Mesenchymal stem cell (in vitro differentiated cells and primary cell): ENCODE results near the gene SLC39A12.

ENCODE experiments used
- DNase-seq: peaks from one replicate; pipeline ENCODE4 v3.0.0-alpha.2; 2013
- H2AFZ ChIP-seq: one replicate; pipeline ENCODE4 v1.6.1; 2013; ENCODE audit warnings: low read depth, mild to moderate bottlenecking, control low read depth, inconsistent platforms, low read length, moderate library complexity
- H2AK5ac ChIP-seq: 2 replicates; pipeline ENCODE4 v1.6.1; 2013; ENCODE audit warnings: low read length, moderate library complexity, mild to moderate bottlenecking, inconsistent platforms; ENCODE audit not compliant: severe bottlenecking
- H2BK120ac ChIP-seq: one replicate; pipeline ENCODE4 v1.6.1; 2013; ENCODE audit warnings: low read depth, mild to moderate bottlenecking, inconsistent platforms, low read length, moderate library complexity
- H2BK12ac ChIP-seq, 2 experiments: one replicate each; pipeline ENCODE4 v1.6.1; 2013; ENCODE audit warnings: inconsistent platforms in 2 of 2, low read length in 2 of 2, mild to moderate bottlenecking in 2 of 2, moderate library complexity in 2 of 2, control low read depth in 1 of 2
- H2BK15ac ChIP-seq: one replicate; pipeline ENCODE4 v1.6.1; 2013; ENCODE audit warnings: mild to moderate bottlenecking, low read depth, inconsistent platforms; ENCODE audit not compliant: poor library complexity, severe bottlenecking
- H2BK5ac ChIP-seq: 2 replicates; pipeline ENCODE4 v1.6.1; 2013; ENCODE audit warnings: low read depth, mild to moderate bottlenecking, low read length, control low read depth, inconsistent platforms; ENCODE audit not compliant: poor library complexity, severe bottlenecking
- H3K14ac ChIP-seq, 2 experiments: one replicate each; pipeline ENCODE4 v1.6.1; 2013; ENCODE audit warnings: inconsistent platforms in 2 of 2, low read length in 2 of 2, control low read depth in 1 of 2, mild to moderate bottlenecking in 1 of 2, moderate library complexity in 1 of 2
- H3K18ac ChIP-seq, 2 experiments: one replicate each; pipeline ENCODE4 v1.6.1; 2013; ENCODE audit warnings: inconsistent platforms in 2 of 2, low read length in 2 of 2, control low read depth in 1 of 2, low read depth in 1 of 2, mild to moderate bottlenecking in 1 of 2
- H3K23ac ChIP-seq, 2 experiments: one replicate each; pipeline ENCODE4 v1.6.1; 2013; ENCODE audit warnings: inconsistent platforms in 2 of 2, low read length in 2 of 2, mild to moderate bottlenecking in 2 of 2, moderate library complexity in 2 of 2, control low read depth in 1 of 2
- H3K27ac ChIP-seq: 2 replicates; pipeline ENCODE4 v1.5.1; 2013; ENCODE audit warnings: mild to moderate bottlenecking, moderate library complexity, low read length, control low read depth, inconsistent platforms; ENCODE audit not compliant: poor library complexity, severe bottlenecking
- H3K27me3 ChIP-seq, 2 experiments: 2 replicates each; pipeline versions ENCODE4 v1.6.1 to v1.7.0; 2013; ENCODE audit warnings: low read length in 2 of 2, mild to moderate bottlenecking in 2 of 2, moderate library complexity in 2 of 2, control low read depth in 1 of 2, inconsistent platforms in 1 of 2; ENCODE audit not compliant: control insufficient read depth in 1 of 2, insufficient read depth in 1 of 2
- H3K36me3 ChIP-seq, 2 experiments: 2 replicates each; pipeline versions ENCODE4 v1.6.1 to v1.7.0; 2013; ENCODE audit warnings: low read length in 2 of 2, control low read depth in 1 of 2, inconsistent platforms in 1 of 2, low read depth in 1 of 2, mild to moderate bottlenecking in 1 of 2; ENCODE audit not compliant: insufficient read depth in 2 of 2, control insufficient read depth in 1 of 2
- H3K4ac ChIP-seq, 2 experiments: one replicate each; pipeline ENCODE4 v1.6.1; 2013; ENCODE audit warnings: inconsistent platforms in 2 of 2, low read length in 2 of 2, mild to moderate bottlenecking in 2 of 2, moderate library complexity in 2 of 2, control low read depth in 1 of 2, low read depth in 1 of 2
- H3K4me1 ChIP-seq: 2 replicates; pipeline ENCODE4 v1.6.1; 2013; ENCODE audit warnings: low read depth, low read length, control low read depth; ENCODE audit not compliant: control insufficient read depth, insufficient read depth
- H3K4me2 ChIP-seq: 2 replicates; pipeline ENCODE4 v1.6.1; 2013; ENCODE audit warnings: low read length, mild to moderate bottlenecking, inconsistent platforms; ENCODE audit not compliant: poor library complexity, severe bottlenecking
- H3K4me3 ChIP-seq, 2 experiments: 2 replicates each; pipeline versions ENCODE4 v1.5.1 to v1.7.0; 2013; ENCODE audit warnings: low read length in 2 of 2, mild to moderate bottlenecking in 2 of 2, control low read depth in 1 of 2, low read depth in 1 of 2; ENCODE audit not compliant: insufficient read depth in 1 of 2
- H3K79me1 ChIP-seq: replicated peaks from 2 replicates; pipeline ENCODE4 v1.6.1; 2013; ENCODE audit warnings: mild to moderate bottlenecking, control low read depth, low read length, inconsistent platforms; ENCODE audit not compliant: poor library complexity, severe bottlenecking
- H3K9ac ChIP-seq: 2 replicates; pipeline ENCODE4 v1.7.0; 2013; ENCODE audit warnings: mild to moderate bottlenecking, low read length, moderate library complexity
- H3K9me3 ChIP-seq: 2 replicates; pipeline ENCODE4 v1.7.0; 2013; ENCODE audit warnings: mild to moderate bottlenecking, low read length; ENCODE audit not compliant: control insufficient read depth
- H4K8ac ChIP-seq: one replicate; pipeline ENCODE4 v1.6.1; 2013; ENCODE audit warnings: inconsistent platforms, mild to moderate bottlenecking, low read length, moderate library complexity
- H4K91ac ChIP-seq: one replicate; pipeline ENCODE4 v1.6.1; 2013; ENCODE audit warnings: mild to moderate bottlenecking, low read length, inconsistent platforms
- WGBS: methylation state at CpG from one replicate; pipeline ENCODE4 v1.1.7; 2013; ENCODE audit warnings: mixed read lengths; 5-methylcytosine and 5-hydroxymethylcytosine counted together

Gene SLC39A12

GRCh38 chr10:17989908-17990767, 38.4 kb downstream of the SLC39A12 start:
- Histone ChIP-seq H3K14ac (no peak overlapping the region), H3K79me1 (no peaks in the 10 kb centered on the region), H3K4me3 (no peak overlapping the region), H2BK120ac (no peak overlapping the region), H3K4me2 (no peak overlapping the region), H2BK15ac (no peak overlapping the region), H4K91ac (no peak overlapping the region), H3K4ac (no peak overlapping the region), H2AK5ac (no peak overlapping the region), H3K9ac (no peak overlapping the region), H2BK12ac (no peak overlapping the region), H3K4me1 (no peaks in the 10 kb centered on the region), H2AFZ (no peak overlapping the region), H4K8ac (no peak overlapping the region), H2BK5ac (no peak overlapping the region), H3K36me3 (no peaks in the 10 kb centered on the region), H3K18ac (no peak overlapping the region), H3K9me3 (no peaks in the 10 kb centered on the region), H3K27me3 (no peaks in the 10 kb centered on the region), H3K27ac (no peak overlapping the region), H3K23ac (no peak overlapping the region)
- DNase-seq = peak; percentile 79
- 92% methylated on average over 4 of the region's 6 CpGs for WGBS

- H2BK120ac ChIP-seq = no peak overlapping the region
- no peak overlapping the region for H4K91ac ChIP-seq
- no peak overlapping the region for H2AFZ ChIP-seq
- no peak overlapping the region for H3K14ac ChIP-seq
- H3K27me3 ChIP-seq = no peaks in the 10 kb centered on the region
- H3K79me1 ChIP-seq = no peaks in the 10 kb centered on the region
- no peaks in the 10 kb centered on the region for H3K36me3 ChIP-seq
- H3K18ac ChIP-seq = no peak overlapping the region
- no peak overlapping the region for H2BK12ac ChIP-seq
- H3K4me1 ChIP-seq = no peaks in the 10 kb centered on the region
- no peak overlapping the region for H3K4me3 ChIP-seq
- H2AK5ac ChIP-seq = no peak overlapping the region
- no peak overlapping the region for H2BK15ac ChIP-seq
- H3K27ac ChIP-seq = no peak overlapping the region
- no peak overlapping the region for H3K9ac ChIP-seq
- H3K4me2 ChIP-seq = no peak overlapping the region
- H3K9me3 ChIP-seq = no peaks in the 10 kb centered on the region
- H2BK5ac ChIP-seq = no peak overlapping the region
- no peak overlapping the region for H3K4ac ChIP-seq
- H3K23ac ChIP-seq = no peak overlapping the region
- DNase-seq = no peak
- no peak overlapping the region for H4K8ac ChIP-seq
These were observed 40.5 kb downstream of the SLC39A12 start for GRCh38 chr10:17992266-17992665.

GRCh38 chr10:17993361-17993760, 41.6 kb downstream of the SLC39A12 start:
- Histone ChIP-seq H3K79me1 (no peaks in the 10 kb centered on the region), H3K4me1 (no peaks in the 10 kb centered on the region), H4K91ac (no peak overlapping the region), H2AK5ac (no peak overlapping the region), H2BK5ac (no peak overlapping the region), H3K9ac (no peak overlapping the region), H3K27me3 (no peaks in the 10 kb centered on the region), H3K27ac (no peak overlapping the region), H3K4ac (no peak overlapping the region), H3K36me3 (no peaks in the 10 kb centered on the region), H2BK120ac (no peak overlapping the region), H3K18ac (no peak overlapping the region), H3K9me3 (no peaks in the 10 kb centered on the region), H3K4me2 (no peak overlapping the region), H3K4me3 (no peak overlapping the region), H4K8ac (no peak overlapping the region), H3K14ac (no peak overlapping the region), H3K23ac (no peak overlapping the region), H2BK15ac (no peak overlapping the region), H2BK12ac (no peak overlapping the region), H2AFZ (no peak overlapping the region)
- WGBS = 30% methylated on average over 3 of the region's 3 CpGs
- DNase-seq = peak; percentile 69

GRCh38 chr10:18000601-18001000, 48.9 kb downstream of the SLC39A12 start:
- H2BK12ac ChIP-seq = no peak overlapping the region
- H3K27me3 ChIP-seq = no peaks in the 10 kb centered on the region
- H4K91ac ChIP-seq = no peak overlapping the region
- DNase-seq = no peak
- H3K79me1 ChIP-seq = no peaks in the 10 kb centered on the region
- no peak overlapping the region for H3K4ac ChIP-seq
- no peaks in the 10 kb centered on the region for H3K4me1 ChIP-seq
- H2BK15ac ChIP-seq = no peak overlapping the region
- no peaks in the 10 kb centered on the region for H3K9me3 ChIP-seq
- H4K8ac ChIP-seq = no peak overlapping the region
- H3K27ac ChIP-seq = no peak overlapping the region
- 87% methylated on average over 2 of the region's 2 CpGs for WGBS
- H3K9ac ChIP-seq = no peak overlapping the region
- no peak overlapping the region for H3K4me2 ChIP-seq
- no peaks in the 10 kb centered on the region for H3K36me3 ChIP-seq
- no peak overlapping the region for H2BK5ac ChIP-seq
- no peak overlapping the region for H2AK5ac ChIP-seq
- no peak overlapping the region for H2AFZ ChIP-seq
- H3K4me3 ChIP-seq = no peak overlapping the region
- no peak overlapping the region for H3K18ac ChIP-seq
- no peak overlapping the region for H2BK120ac ChIP-seq
- no peak overlapping the region for H3K23ac ChIP-seq
- H3K14ac ChIP-seq = no peak overlapping the region
